Gastroesophageal sphincter (tissue), 3 donors: ENCODE data around the gene TXNRD1.

Experiments used
- POLR2A ChIP-seq, 2 donors: fragments of 450-650 bp; IDR thresholded peaks; one replicate each; pipeline ENCODE4 v1.6.1; 2017; ENCODE audit warnings: antibody characterized with exemption in 2 of 2, mild to moderate bottlenecking in 2 of 2, moderate library complexity in 1 of 2
- TF ChIP-seq, protein P1 (sequence below), 4 experiments: fragments of 200-600 bp in 2 of 4; fragments of 450-650 bp in 2 of 4; sonication (generic) in 1 of 4; IDR thresholded peaks; one replicate each; pipeline ENCODE4 v1.5.1; 2017 to 2019; ENCODE audit warnings: antibody characterized with exemption in 4 of 4, mild to moderate bottlenecking in 2 of 4, moderate library complexity in 2 of 4

GRCh38 chr12:104272938-104273337, 57.4 kb downstream of the TXNRD1 start:
- no peak for TF ChIP-seq POLR2A (IDR thresholded peaks at IDR 0.05)
- TF ChIP-seq, protein P1, sequence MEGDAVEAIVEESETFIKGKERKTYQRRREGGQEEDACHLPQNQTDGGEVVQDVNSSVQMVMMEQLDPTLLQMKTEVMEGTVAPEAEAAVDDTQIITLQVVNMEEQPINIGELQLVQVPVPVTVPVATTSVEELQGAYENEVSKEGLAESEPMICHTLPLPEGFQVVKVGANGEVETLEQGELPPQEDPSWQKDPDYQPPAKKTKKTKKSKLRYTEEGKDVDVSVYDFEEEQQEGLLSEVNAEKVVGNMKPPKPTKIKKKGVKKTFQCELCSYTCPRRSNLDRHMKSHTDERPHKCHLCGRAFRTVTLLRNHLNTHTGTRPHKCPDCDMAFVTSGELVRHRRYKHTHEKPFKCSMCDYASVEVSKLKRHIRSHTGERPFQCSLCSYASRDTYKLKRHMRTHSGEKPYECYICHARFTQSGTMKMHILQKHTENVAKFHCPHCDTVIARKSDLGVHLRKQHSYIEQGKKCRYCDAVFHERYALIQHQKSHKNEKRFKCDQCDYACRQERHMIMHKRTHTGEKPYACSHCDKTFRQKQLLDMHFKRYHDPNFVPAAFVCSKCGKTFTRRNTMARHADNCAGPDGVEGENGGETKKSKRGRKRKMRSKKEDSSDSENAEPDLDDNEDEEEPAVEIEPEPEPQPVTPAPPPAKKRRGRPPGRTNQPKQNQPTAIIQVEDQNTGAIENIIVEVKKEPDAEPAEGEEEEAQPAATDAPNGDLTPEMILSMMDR (IDR thresholded peaks at IDR 0.05), result no peak
